ENCODE measurements around the gene FAM13A.

Gene FAM13A

GRCh38 chr4:89001647-89002445 is 55.1 kb downstream of the FAM13A start:
- ChIA-PET CTCF (no interaction called here), POLR2A (interaction anchor here (0.6 kb wide), 1 partner anchor 1067 kb away, joined by 3 read pairs; no protein-coding TSS in a partner anchor)
- DNase-seq (ENCODE audit: extremely low spot score): no peak
- TF ChIP-seq FOXA1 (IDR thresholded peaks at IDR 0.05) (no peak), FOXM1 (IDR thresholded peaks at IDR 0.05; ENCODE audit: borderline replicate concordance) (no peak), HDGF (IDR thresholded peaks at IDR 0.05; ENCODE audit: borderline replicate concordance) (no peak), PKNOX1 (IDR thresholded peaks at IDR 0.05) (0 out of 2 replicates have a peak, but pooled peaks have one; percentile 10), ZNF384 (IDR thresholded peaks at IDR 0.05) (peak; percentile 43; the same call in 1 of the 2 replicates), TARDBP (IDR thresholded peaks at IDR 0.05) (no peak), L3MBTL2 (conservative IDR thresholded peaks at IDR 0.05) (0 out of 2 replicates have a peak, but pooled peaks have one; percentile 30), ELF4 (IDR thresholded peaks at IDR 0.05) (no peak), NFRKB (IDR thresholded peaks at IDR 0.05) (no peak), CTBP1 (IDR thresholded peaks at IDR 0.05; ENCODE audit: borderline replicate concordance) (no peak), ARNT (IDR thresholded peaks at IDR 0.05) (no peak), FOXK2 (IDR thresholded peaks at IDR 0.05) (no peak), SUZ12 (IDR thresholded peaks at IDR 0.05) (no peak), LEF1 (IDR thresholded peaks at IDR 0.05; ENCODE audit: borderline replicate concordance) (no peak), BHLHE40 (IDR thresholded peaks at IDR 0.05; ENCODE audit: borderline replicate concordance) (no peak), SP1 (IDR thresholded peaks at IDR 0.05) (no peak)

GRCh38 chr4:89000844-89001360 is 56.1 kb downstream of the FAM13A start:
- CTCF ChIA-PET: no interaction called here
- POLR2A ChIA-PET: no interaction called here
- peak; percentile 38 for DNase-seq (ENCODE audit: extremely low spot score)
- TF ChIP-seq PKNOX1 (IDR thresholded peaks at IDR 0.05): peak; percentile 33; the same call in 1 of the 2 replicates
- no peak for TF ChIP-seq ELF4 (IDR thresholded peaks at IDR 0.05)
- no peak for TF ChIP-seq ARNT (IDR thresholded peaks at IDR 0.05)
- TF ChIP-seq SUZ12 (IDR thresholded peaks at IDR 0.05): no peak
- TF ChIP-seq CTBP1 (IDR thresholded peaks at IDR 0.05; ENCODE audit: borderline replicate concordance): no peak
- TF ChIP-seq LEF1 (IDR thresholded peaks at IDR 0.05; ENCODE audit: borderline replicate concordance): no peak

- TF ChIP-seq PKNOX1 (IDR thresholded peaks at IDR 0.05) (peak; percentile 44; the same call in 1 of the 2 replicates), HDGF (IDR thresholded peaks at IDR 0.05; ENCODE audit: borderline replicate concordance) (no peak)
- POLR2A ChIA-PET: no interaction called here
- CTCF ChIA-PET: no interaction called here
- DNase-seq (ENCODE audit: extremely low spot score): no peak
Observed at GRCh38 chr4:89000382-89000781, 56.6 kb downstream of the FAM13A start.

GRCh38 chr4:88999392-88999930 is 57.5 kb downstream of the FAM13A start:
- DNase-seq (ENCODE audit: extremely low spot score): no peak
- POLR2A ChIA-PET: no interaction called here
- CTCF ChIA-PET: no interaction called here
- TF ChIP-seq FOXK2 (IDR thresholded peaks at IDR 0.05) (no peak), HDGF (IDR thresholded peaks at IDR 0.05; ENCODE audit: borderline replicate concordance) (no peak), FOXA1 (IDR thresholded peaks at IDR 0.05) (no peak), PKNOX1 (IDR thresholded peaks at IDR 0.05) (no peak), BHLHE40 (IDR thresholded peaks at IDR 0.05; ENCODE audit: borderline replicate concordance) (no peak), SP1 (IDR thresholded peaks at IDR 0.05) (no peak), SUZ12 (IDR thresholded peaks at IDR 0.05) (no peak), NFRKB (IDR thresholded peaks at IDR 0.05) (no peak), ZNF384 (IDR thresholded peaks at IDR 0.05) (no peak), L3MBTL2 (conservative IDR thresholded peaks at IDR 0.05) (no peak), ARNT (IDR thresholded peaks at IDR 0.05) (no peak)

- DNase-seq (ENCODE audit: extremely low spot score): no peak
- CTCF ChIA-PET: interaction anchor here (1.2 kb wide), 1 partner anchor 180 kb away, joined by 4 read pairs; no protein-coding TSS in a partner anchor
- POLR2A ChIA-PET: no interaction called here
- TF ChIP-seq ZNF384 (IDR thresholded peaks at IDR 0.05): no peak
- no peak for TF ChIP-seq BHLHE40 (IDR thresholded peaks at IDR 0.05; ENCODE audit: borderline replicate concordance)
- no peak for TF ChIP-seq NFRKB (IDR thresholded peaks at IDR 0.05)
- no peak for TF ChIP-seq FOXM1 (IDR thresholded peaks at IDR 0.05; ENCODE audit: borderline replicate concordance)
- TF ChIP-seq HDGF (IDR thresholded peaks at IDR 0.05; ENCODE audit: borderline replicate concordance): no peak
- no peak for TF ChIP-seq TARDBP (IDR thresholded peaks at IDR 0.05)
- TF ChIP-seq ARNT (IDR thresholded peaks at IDR 0.05): no peak
- no peak for TF ChIP-seq SUZ12 (IDR thresholded peaks at IDR 0.05)
- TF ChIP-seq FOXK2 (IDR thresholded peaks at IDR 0.05): no peak
- TF ChIP-seq L3MBTL2 (conservative IDR thresholded peaks at IDR 0.05): no peak
Observed at GRCh38 chr4:88998891-88999290, 58.1 kb downstream of the FAM13A start.

Measured in HEK293T (cell line).